Ureter (tissue), 1 donor: Measurements from ENCODE around the gene MACROH2A1. TPM values are rescaled to one million over a fixed set of nuclear protein-coding genes. Genes with fewer than 3 reads are reported as not detected.

Source experiments
- DNase-seq: peaks from one replicate; pipeline ENCODE4 v3.0.0-alpha.2; 2020; ENCODE audit warnings: low spot score
- total RNA-seq: library from RNA; stranded (reverse); gene quantifications from one replicate; pipeline ENCODE4 v1.2.4, GENCODE V29; 2023
- donor health status: DM: yes; HTN: yes; CAD: no.

MACROH2A1 gene
- total RNA-seq, 1 donor from 2014 or later: 248 TPM

DNA sequence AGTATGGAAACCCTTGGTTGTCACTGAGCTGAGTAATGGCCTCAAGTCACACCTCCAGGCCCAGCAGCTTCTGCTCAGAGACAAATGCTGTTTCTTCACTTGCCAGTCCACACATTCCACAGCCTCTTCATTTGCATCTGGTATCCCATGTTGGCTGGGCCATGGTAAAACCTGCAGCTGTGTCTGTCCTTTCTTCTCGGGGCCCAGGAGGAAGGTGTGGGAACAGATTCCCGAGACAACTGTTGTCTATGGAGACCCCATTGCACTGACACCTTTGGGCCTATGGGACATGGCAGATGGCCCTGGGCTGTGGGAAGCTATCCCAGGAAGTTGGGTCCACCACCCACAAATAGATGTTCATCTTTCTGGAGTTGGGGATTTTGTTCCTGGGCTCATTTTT is 85.1 kb downstream of the MACROH2A1 start:
- DNase-seq: no peak

DNA sequence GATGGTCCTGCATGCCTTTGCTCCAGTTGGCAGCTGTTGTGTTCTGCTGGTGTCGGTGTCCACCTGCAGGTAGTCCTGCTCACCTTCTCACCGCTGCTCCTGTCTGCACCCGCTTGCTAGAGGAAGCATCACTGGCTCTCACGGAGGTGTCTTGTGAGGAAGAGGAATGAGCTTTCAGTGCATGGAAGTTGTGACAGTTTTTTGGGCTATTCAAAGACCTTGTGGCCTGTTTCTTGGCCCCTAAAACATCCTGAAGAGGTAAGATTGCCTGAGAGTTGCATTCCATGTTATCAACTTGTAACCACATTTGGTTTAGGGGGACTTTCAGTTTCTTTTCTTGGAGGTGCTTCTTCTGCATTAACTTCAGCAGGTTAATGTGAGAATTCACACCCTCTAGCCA is 85.6 kb downstream of the MACROH2A1 start:
- DNase-seq: peak; percentile 22

DNA sequence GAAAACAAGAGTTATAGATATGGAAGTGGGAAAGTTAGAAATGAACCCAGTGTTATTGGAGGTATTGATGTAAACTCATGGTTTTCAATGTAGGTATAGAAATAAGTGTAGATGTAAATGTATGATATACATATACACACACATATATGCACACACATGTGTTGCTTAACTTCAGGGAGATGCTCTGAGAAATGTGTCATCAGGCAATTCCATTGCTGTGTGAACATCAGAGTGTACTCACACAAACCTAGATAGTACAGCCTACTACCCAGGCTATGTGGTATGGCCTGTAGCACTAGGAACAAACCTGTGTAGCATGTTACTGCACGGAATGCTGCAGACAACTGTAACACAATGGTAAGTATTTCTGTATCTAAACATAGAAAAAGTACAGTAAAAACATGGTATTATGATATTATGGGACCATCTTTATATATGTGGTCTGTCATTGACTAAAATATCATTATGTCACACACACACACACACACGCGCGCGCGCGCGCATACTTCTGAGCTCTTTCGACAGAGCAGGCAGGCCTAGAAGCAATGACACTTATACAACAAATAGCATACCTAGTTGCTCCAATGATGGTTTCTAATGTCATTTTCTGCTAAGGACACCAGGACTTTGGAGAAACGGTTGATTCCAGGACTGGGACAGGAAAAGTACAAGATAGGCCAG is 86.6 kb downstream of the MACROH2A1 start:
- DNase-seq: no peak

DNA sequence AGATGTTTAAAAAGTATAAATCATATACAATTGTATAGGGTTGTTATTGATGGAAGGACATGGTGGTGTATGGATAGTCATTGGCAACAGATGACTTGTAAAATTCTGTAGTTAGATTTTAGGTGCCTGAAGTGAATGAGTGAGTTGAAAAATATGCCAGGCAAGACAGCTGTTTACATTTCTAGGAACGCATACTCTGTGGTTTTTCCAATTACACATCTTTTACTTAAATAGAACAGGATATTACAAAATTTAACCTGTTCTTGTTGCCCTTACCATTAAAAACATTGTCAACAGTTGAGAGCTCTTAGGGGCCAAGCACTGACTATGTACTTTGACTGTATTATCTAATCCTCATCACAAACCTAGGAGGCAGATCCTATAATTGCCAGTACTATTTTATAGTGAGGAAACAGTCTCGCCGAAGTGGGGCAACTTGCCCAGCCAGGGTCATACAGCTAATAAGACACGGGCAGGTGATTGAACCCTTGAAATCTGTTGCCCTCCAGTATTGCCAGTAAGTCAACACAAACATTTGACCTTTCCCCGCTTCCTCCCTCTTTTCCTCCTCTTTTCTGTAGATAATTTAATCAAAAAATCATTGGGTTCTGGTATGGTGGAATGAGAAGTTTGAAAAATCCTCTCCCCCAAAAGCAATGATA is 88.6 kb downstream of the MACROH2A1 start:
- DNase-seq: no peak

DNA sequence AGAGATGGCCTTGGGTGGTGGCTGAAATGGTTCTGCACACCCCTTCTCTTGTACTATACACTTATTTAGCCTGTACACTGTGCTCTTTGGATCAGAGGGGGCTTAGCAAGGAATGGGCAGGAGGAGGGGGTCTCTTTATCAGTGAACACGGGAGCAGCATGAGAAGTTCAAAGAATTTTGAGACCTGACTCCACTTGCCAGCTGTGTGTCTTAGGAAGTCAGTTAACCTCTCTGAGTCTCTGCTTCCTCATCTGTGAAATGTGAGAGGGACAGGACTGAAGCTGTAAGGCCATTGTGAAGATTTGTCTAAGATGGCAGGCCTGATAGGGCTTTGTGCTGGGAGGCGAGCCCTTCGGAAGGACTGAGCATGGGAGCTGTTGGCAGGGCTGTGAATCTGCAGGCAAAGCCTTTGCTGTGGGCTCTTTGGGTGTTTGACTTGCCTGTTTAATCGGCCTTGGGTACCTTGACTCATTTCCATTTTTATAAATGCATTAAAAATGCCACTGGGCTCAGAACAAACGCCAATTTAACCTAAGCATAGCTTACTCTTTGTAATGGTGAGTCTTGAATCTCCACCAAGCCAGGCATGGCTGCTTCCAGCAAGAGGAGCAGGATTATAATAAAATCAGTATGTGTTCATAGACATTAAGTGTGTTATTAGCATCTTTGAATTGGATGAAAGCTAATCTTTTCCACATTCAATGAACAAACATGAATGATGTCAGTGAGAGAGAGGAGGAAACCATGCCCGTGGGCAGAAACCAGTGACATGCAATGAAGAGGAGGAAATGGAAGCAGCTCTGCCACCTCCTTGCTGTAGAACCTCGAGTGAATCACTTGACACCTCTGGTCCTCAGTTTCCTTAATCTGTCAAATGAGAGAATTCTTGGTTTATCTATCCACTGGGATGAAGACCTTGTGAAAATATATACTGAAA is 89.4 kb downstream of the MACROH2A1 start:
- DNase-seq: no peak

DNA sequence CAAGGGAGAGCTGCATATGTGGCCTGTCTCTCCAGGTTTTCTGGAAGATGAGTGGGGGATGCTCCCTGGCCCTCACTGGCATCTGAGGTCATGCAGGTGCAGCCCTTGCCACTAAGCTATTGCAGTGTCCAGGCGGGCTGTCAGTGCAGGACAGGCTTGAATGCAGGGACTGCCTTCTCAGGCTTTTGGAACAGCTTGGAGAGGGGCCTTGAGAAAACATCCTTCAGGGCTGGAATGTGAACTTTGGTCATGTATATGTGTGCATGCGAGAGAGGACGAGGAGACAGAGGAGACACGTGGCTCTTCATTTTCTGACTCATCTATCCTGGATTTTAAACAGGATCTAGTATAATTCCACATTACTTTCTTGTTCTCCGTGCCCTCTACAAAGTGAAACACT is 90.3 kb downstream of the MACROH2A1 start:
- DNase-seq: no peak

DNA sequence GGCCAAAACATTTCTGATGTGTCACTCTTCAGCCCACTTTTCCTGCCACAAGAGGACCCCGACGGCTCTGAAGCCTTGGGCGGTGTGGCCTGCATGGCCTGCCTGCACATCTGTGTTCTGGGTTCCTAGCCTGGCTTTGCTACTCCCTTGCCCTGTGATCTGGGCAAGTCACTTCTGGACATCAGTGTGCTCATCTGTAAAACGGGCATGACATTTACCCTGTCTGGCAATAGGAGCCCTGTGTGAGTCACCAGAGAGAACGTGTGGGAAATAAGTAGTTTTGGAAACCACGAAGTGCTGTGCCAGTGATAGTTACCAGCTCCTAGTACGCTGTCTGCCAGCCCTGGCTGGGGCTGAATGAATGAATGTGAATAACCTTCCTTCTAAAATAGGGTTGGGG is 90.8 kb downstream of the MACROH2A1 start:
- DNase-seq: no peak

DNA sequence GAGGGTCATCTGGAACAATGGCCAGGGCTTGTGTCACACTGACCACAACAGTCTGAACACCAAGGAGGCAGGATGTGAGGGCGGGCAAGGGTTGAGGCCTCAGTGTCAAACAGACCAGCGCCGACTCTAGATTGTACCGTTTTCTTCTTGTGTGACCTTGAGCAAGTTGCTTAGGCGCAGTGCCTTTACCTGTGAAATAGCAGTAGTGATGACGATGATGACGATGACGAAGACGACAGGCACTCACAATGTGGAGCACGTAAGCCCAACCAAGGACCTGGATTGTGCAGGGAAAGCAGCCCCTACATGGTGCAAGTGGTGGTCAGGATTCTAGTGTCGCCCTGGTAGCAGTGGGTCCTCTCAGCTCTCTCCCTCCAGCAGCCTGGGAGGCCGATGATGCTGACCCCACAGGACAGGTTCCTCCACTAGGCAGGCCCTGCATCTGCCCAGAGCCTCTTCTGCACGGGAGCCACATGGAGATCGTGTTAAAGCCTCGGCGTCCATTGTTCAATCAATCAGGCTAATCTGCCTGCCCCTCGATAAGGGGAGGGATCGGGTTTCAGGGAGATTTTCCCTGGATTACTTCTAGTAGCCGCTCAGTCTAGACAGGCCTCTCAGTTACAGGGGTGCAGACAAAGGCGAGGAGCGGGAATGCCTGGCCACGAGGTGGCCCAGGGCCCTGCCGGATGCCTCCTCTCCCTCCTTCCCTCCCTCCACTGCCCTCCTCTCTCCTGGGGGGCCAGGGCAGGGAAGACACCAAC is 91.7 kb downstream of the MACROH2A1 start:
- DNase-seq: peak; percentile 17

DNA sequence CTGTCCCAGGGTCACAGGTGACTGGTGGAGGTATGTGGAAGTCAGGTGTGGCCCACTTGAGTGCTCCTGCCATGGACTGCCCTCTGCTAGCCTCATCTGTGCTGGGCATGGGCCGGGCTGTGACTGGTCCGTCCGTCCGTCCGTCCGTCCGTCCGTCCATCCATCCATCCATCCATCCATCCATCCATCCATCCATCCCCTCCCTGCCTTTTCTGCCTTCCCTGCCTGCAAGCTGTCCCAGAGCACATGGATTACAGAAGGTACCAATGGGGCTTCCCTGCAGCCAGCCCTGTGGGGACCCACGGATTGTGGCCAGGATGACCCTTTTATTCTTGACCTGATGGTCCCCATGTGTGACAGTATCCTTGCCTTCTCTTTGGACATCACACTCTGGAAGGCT is 92.5 kb downstream of the MACROH2A1 start:
- DNase-seq: no peak

DNA sequence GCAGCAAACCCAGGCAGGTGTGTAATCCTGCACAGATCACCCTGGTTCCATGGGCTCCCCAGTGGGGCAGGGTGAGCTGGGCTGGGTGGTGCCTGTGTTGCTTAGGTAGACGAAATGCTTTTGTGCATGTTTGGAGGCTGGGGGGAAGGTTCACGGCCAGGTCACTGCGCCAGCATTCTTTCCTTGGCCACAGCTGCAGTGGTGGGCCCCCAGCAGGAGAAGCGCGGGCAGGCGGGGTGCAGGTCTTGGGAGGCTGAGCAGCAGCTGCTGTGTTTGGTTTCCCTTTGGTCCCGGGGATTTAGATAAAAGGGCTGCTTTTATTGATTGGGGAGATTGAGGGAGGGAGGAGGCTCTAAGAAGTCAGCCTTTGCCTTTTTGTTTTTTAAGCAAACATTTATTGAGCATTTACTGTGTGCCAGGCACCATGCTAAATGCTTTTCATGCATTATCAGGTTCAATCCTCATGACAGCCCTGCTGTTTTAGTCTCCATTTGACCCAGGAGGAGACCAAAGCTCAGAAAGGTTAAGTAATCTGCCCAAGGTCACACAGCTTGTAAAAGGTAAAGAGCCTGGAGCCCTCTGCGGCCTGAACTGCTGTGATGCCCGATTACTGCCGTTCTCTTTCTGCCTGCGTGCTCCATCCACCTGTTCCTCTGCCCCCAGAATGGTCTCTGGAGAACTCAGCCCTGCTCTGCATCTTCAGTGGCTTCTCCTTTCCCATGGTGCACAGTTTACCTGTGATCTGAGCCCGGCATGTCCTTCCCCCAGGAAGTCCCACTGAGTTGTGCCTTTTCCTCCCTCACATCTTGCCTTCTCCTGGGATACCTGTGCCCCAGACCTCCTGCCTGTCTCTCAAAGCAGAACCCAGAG is 94.4 kb downstream of the MACROH2A1 start:
- DNase-seq: no peak

DNA sequence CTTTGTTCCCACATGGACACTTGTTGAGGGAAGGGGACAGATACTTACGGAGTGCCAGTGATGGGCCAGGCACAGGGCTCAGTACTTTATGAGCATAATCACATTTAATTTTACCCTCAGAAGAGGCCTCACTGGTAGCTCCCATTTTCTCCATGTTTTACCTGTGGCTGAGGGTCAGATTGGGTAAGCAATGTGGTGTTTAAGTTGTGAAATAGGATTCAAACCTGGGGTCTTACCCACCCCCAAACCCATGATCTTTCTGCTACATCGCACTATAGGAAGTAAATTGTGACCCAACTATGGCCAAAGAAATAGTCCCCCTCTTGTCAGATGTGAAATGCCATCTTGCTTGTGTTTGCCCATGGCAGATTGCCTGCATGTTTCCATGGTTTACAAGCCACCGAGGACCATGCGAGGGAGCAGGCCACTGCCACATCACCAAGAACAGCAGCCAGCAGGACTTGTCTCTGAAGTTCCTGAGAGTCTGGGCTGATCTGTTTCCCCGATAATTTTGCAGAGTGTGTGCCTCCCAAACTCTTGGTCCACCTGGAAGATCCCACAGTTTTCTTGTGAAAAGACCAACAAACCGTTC is 95.4 kb downstream of the MACROH2A1 start:
- DNase-seq: no peak

DNA sequence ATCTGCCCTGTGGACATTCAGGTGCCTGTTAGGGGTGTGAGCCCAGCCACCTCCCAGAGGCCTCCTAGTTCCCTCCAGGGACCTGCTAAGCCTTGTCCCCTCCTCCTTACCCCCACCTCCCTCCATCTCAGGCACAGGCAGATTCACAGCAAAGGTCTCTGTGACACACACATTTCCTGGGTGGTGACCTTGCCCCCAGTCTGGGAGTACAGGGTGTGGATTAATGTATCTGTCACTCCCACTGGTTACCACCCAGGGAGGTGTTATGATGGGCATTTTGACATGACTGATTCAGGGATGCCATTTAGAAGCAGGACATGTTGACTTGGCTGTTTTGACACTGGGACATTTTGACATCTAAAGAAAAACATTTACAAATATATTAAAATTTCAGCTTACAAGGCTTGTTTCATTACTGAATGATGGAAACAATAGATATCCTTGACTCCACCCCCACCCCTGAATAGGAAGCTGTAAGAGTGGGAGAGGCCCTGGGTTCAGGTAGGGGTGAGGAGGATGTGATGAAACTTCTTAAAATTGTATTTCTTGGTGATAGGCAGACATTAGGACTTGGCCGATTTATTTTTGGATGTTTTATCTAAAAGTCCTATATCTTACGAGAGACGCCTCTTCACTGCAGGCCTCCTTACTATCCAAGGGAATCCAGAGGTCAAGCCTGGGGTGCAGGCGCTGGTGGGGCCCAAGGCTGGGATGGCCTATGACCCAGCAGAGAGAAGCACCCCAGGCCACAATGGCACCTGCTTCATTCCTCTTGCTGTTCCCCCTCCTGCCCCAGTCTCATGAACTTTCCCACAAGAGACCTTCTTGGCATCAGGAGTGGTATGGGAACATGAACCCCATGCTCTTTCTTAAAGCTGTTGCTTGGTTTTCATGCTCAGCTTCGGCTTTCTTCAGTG is 101.9 kb downstream of the MACROH2A1 start:
- no peak for DNase-seq

DNA sequence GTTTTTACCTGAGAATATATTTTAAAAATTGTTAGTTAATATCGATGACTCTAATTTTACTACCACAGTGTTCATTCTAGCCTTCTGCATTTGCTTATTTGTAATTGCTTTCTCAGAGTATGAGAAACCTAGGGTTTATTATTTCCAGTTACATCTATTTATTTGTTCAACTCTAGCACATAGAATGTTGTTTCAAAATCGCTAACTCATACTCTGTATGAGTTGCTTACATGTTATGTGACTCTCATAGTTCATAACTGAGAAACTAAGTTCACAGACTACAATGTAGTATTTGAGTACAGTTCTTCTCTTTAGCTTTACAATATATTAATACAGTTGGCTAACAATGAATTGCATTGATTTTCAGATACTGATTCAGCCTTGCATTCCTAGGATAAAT is 103.2 kb downstream of the MACROH2A1 start:
- no peak for DNase-seq

DNA sequence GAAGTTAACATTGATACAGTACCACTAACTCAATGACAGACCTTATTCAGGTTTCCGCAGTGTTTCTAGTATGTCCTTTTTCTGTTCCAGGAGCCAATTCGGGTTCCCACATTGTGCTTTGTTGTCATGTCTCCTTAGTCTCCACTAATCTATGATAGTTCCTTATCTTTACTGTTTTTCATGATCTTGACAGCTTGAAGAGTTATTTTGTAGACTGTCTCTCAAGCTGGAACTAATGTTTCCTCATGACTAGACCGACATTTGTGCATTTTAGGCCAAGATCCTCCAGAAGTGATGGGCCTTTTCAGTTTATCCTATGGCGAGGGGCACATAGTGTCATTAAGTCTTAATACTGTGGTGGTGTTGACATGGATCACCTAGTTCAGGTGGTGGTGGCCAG is 104.2 kb downstream of the MACROH2A1 start:
- no peak for DNase-seq

DNA sequence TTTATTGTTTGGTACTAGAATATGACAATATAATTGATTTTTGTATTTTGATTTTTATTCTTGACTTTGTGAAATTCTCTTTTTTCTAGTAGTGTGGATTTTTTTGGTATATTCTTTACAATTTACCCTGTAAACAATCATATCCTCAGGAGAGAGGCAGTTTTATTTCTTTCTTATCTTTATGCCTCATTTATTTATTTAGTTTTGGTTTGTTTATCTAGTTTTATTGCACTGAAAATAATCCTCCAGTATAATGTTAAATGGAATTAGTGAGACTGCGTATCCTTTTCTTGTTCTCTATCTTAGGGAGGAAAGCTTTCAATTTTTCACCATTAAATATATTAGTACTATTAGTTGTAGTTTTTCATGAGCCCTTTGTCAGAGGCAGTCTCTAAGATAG is 109.4 kb downstream of the MACROH2A1 start:
- DNase-seq: no peak

DNA sequence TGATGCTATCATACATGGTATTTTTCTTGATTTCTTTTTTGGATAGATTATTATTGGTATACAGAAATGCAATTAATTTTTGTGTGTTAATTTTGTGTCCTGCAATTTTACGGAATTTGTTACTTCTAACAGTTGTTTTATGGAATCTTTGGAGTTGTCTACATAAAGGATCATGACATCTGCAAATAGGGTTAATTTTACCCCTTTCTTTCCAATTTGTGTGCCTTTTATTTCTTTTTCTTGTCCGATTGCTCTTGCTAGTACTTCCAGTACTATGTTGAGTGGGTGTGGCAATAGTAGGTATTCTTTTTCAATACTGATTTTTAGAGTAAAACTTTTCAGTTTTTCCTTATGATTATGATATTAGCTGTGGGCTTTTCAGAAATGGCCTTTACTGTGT is 111.5 kb downstream of the MACROH2A1 start:
- DNase-seq: no peak
